Urothelium cell line (cell line): ENCODE data around the gene OR1L1.

ENCODE experiments used
- DNase-seq: peaks from one replicate; pipeline ENCODE4 v3.0.0; 2011; ENCODE audit warnings: low spot score, mixed read lengths
- FAIRE-seq: peaks from 2 replicates; lab custom pipeline; 2011; peaks lifted over from hg19 to GRCh38; lab: Jason Lieb, UNC

Gene OR1L1

GRCh38 chr9:122661416-122661815 lies at the start of gene OR1L1:
OR1L1 (plus strand) TSS chr9:122661716; CDS start chr9:122661716, 0 bp downstream.
- DNase-seq (no peak), FAIRE-seq (no peak)

GRCh38 chr9:122614362-122614761 lies 47.2 kb upstream of the OR1L1 start, which contains the start of gene OR1Q1:
OR1Q1 (plus strand) TSS chr9:122614738; CDS start chr9:122614738, 0 bp downstream.
- DNase-seq (no peak), FAIRE-seq (no peak)

- FAIRE-seq = no peak
- no peak for DNase-seq
Observed at GRCh38 chr9:122619996-122620395, 41.5 kb upstream of the OR1L1 start.

- FAIRE-seq (no peak), DNase-seq (peak; percentile 23)
Observed at GRCh38 chr9:122642226-122642625, 19.3 kb upstream of the OR1L1 start.

GRCh38 chr9:122656378-122656777 lies 5.1 kb upstream of the OR1L1 start:
- no peak for DNase-seq
- no peak for FAIRE-seq

GRCh38 chr9:122657527-122657926 lies 4.0 kb upstream of the OR1L1 start, which contains the start of gene OR1B1:
OR1B1 (minus strand) TSS chr9:122657627.
- DNase-seq (no peak), FAIRE-seq (no peak)

GRCh38 chr9:122672481-122672880 lies 11.0 kb downstream of the OR1L1 start:
- no peak for FAIRE-seq
- DNase-seq = no peak

GRCh38 chr9:122684851-122685250 lies 23.3 kb downstream of the OR1L1 start:
- FAIRE-seq = no peak
- DNase-seq = no peak

GRCh38 chr9:122695696-122696095 lies 34.2 kb downstream of the OR1L1 start:
- DNase-seq (no peak), FAIRE-seq (no peak)
